ENCODE measurements around the gene ERO1B.

- TF ChIP-seq NFE2L1 (CRISPR knock-in tag; IDR thresholded peaks at IDR 0.05), result no peak
- TF ChIP-seq E2F5 (CRISPR knock-in tag; IDR thresholded peaks at IDR 0.05), result no peak
These were observed 1.1 kb downstream of the ERO1B start for GRCh38 chr1:236280438-236281197.

All from WTC11 (cell line).